ENCODE measurements around the gene ERG. TPM values are rescaled to one million over a fixed set of nuclear protein-coding genes. Genes with fewer than 3 reads are reported as not detected.

The ERG gene
- total RNA-seq, 3 donors from 2014 or later, result 4.0 to 8.4 (median 4.3) TPM

DNA sequence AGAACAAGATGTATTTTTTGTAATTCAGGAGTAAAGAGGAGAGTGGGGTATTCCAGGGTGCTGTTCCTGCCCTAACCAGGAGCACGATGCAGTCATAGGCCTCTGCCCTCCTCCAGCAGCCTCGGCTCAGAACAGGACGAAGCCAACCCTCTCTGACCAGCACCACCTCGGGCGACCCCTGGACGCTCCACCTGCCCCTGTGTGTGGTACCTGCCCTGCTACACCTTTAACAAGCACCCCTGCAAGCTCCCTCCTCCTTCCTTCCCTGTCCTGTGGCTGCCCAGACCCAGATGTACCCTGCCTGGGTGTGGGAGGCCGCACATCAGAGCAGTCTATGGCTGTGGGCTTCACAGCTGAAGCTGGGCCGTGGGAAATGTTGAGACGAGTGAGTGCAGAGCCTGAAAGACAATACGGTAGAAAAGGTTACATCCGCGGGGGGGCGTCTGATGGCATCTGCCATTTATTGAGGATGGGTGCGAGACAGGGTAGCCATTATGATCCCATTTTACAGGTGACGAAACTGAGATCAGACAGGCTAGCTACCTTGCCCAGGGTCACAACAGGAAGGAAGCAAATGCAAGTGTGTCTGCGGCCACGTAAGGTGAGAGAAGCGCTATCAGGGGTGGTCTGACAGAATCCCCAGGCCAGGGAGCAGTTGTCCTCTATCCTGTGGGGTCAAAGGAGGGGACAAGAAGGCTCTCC is 4.6 kb downstream of the ERG start:
- no peak for DNase-seq
- intact Hi-C loops (cut with DNase I, micrococcal nuclease), result no loop called here
- TF ChIP-seq, protein P1, sequence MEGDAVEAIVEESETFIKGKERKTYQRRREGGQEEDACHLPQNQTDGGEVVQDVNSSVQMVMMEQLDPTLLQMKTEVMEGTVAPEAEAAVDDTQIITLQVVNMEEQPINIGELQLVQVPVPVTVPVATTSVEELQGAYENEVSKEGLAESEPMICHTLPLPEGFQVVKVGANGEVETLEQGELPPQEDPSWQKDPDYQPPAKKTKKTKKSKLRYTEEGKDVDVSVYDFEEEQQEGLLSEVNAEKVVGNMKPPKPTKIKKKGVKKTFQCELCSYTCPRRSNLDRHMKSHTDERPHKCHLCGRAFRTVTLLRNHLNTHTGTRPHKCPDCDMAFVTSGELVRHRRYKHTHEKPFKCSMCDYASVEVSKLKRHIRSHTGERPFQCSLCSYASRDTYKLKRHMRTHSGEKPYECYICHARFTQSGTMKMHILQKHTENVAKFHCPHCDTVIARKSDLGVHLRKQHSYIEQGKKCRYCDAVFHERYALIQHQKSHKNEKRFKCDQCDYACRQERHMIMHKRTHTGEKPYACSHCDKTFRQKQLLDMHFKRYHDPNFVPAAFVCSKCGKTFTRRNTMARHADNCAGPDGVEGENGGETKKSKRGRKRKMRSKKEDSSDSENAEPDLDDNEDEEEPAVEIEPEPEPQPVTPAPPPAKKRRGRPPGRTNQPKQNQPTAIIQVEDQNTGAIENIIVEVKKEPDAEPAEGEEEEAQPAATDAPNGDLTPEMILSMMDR (IDR thresholded peaks at IDR 0.05), result no peak
- Histone ChIP-seq H3K4me1 (ENCODE audit: low read depth) (peaks cover 8% of the 10 kb centered on the region), H3K4me3 (no peak overlapping the region), H3K9me3 (no peaks in the 10 kb centered on the region), H3K36me3 (ENCODE audit: low read depth) (no peaks in the 10 kb centered on the region)
- no peak for ATAC-seq

DNA sequence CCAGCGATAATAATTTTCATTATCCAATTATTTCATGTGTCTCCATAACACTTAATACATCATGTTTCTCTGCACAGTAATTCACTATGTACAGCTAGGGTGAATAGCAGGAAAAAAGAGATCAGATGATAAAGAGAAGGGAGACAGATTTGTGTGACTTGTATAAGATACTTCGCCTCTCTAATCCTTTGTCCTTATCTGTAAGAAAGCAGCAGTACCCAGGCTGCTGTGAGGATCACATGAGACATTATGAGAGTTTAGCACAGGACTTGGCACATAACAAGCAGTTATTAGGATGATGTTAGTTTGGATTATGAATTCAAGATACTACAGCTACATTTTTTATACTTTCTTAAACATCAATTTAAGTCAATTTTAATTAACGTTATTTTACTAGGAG is 6.3 kb downstream of the ERG start:
- DNase-seq (no peak), ATAC-seq (no peak)
- H3K4me3 ChIP-seq, result no peak overlapping the region
- TF ChIP-seq, protein P1 (IDR thresholded peaks at IDR 0.05), result no peak
- intact Hi-C loops (cut with DNase I, micrococcal nuclease), result no loop called here
- H3K4me1 ChIP-seq (ENCODE audit: low read depth), result peaks cover 13% of the 10 kb centered on the region
- H3K36me3 ChIP-seq (ENCODE audit: low read depth), result no peaks in the 10 kb centered on the region
- no peaks in the 10 kb centered on the region for H3K9me3 ChIP-seq

DNA sequence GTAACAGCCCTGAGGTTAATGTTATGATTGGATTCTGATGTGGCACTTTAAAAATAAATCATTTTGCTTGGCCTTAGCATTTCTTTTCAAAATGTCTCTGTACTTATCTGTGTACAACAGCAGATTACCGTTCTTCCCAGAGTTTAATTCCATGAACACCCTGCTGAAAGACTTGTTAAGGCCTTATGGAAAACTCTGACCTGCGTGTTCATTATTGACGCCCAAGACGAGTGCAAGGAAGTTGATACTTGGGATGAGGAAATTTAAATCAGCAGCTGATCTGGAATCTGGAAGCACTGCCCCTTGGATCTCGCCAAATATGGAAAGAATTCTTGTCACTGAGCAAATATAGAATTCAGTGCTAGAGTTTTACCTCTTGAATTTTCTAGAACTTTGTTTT is 6.7 kb downstream of the ERG start:
- Histone ChIP-seq H3K9me3 (no peaks in the 10 kb centered on the region), H3K4me1 (ENCODE audit: low read depth) (peaks cover 13% of the 10 kb centered on the region), H3K4me3 (no peak overlapping the region), H3K36me3 (ENCODE audit: low read depth) (no peaks in the 10 kb centered on the region)
- intact Hi-C loops (cut with DNase I, micrococcal nuclease), result no loop called here
- ATAC-seq, result no peak
- DNase-seq, result no peak
- TF ChIP-seq, protein P1 (IDR thresholded peaks at IDR 0.05), result no peak

DNA sequence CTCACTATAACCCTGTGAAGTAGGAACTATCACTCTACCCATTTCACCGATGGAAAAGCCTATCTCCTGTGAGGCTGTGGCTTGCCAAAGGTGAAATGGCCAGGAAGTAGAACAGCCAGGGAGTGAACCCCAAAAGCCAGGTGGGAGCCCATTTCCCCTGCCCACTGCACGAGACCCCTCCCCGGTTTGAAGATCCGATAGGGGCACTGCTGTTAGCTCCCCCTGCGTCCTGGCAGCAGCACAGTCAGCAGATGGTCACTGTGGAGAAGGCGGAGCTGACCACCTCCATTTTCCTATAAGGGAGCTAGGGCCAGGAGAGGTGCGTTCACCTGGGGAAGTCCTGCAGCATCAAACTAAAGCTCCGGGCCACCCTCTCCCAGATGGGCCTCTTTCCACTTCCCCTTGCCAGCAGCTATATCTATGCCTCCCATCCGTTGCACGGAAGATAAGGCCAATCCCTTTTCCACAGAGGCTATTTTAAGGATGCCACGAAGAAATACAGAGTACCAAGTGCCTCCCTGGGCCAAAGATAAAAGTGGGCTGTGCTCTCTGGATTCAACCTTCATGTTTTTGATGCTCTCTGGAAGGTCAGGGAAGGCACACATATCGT is 7.8 kb downstream of the ERG start:
- DNase-seq, result no peak
- Histone ChIP-seq H3K36me3 (ENCODE audit: low read depth) (no peaks in the 10 kb centered on the region), H3K4me1 (ENCODE audit: low read depth) (peaks cover 13% of the 10 kb centered on the region), H3K4me3 (no peak overlapping the region), H3K9me3 (no peaks in the 10 kb centered on the region)
- TF ChIP-seq, protein P1 (IDR thresholded peaks at IDR 0.05), result no peak
- intact Hi-C loops (cut with DNase I, micrococcal nuclease), result no loop called here
- no peak for ATAC-seq

DNA sequence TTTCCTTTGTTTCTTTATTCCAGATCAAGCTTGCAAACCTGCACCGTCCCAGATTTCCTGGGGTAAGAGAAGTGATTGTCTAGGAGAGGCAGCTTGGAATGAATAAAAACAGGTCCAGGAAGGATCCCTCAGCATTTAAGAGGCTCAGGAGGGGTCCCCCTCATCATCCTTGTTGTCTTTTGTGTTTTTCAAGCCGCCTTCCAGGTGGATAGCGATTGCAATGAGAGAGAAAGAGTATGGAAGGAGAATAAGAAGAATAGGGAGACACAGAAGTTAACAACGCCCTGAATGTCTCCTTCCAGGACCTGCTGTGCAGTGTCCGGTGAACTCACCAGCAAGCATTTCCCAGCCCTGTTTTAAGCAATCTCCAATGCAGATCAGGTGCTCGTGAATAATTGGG is 8.5 kb downstream of the ERG start:
- TF ChIP-seq, protein P1 (IDR thresholded peaks at IDR 0.05), result no peak
- intact Hi-C loops (cut with DNase I, micrococcal nuclease), result no loop called here
- no peak overlapping the region for H3K4me3 ChIP-seq
- ATAC-seq, result peak; percentile 42
- no peak for DNase-seq
- H3K4me1 ChIP-seq (ENCODE audit: low read depth), result peaks cover 13% of the 10 kb centered on the region
- H3K9me3 ChIP-seq, result no peaks in the 10 kb centered on the region
- no peaks in the 10 kb centered on the region for H3K36me3 ChIP-seq (ENCODE audit: low read depth)

All from mucosa of descending colon (tissue), 3 donors.